Measurements from ENCODE around the gene PRPF6. TPM values are rescaled to one million over a fixed set of nuclear protein-coding genes. Genes with fewer than 3 reads are reported as not detected.

Gene PRPF6
- total and polyA plus RNA-seq, 2 of the 13 experiments (the other 11 are each of a cell fraction or from before 2014, with no cell fraction given) = 63.7 to 101 TPM

DNA sequence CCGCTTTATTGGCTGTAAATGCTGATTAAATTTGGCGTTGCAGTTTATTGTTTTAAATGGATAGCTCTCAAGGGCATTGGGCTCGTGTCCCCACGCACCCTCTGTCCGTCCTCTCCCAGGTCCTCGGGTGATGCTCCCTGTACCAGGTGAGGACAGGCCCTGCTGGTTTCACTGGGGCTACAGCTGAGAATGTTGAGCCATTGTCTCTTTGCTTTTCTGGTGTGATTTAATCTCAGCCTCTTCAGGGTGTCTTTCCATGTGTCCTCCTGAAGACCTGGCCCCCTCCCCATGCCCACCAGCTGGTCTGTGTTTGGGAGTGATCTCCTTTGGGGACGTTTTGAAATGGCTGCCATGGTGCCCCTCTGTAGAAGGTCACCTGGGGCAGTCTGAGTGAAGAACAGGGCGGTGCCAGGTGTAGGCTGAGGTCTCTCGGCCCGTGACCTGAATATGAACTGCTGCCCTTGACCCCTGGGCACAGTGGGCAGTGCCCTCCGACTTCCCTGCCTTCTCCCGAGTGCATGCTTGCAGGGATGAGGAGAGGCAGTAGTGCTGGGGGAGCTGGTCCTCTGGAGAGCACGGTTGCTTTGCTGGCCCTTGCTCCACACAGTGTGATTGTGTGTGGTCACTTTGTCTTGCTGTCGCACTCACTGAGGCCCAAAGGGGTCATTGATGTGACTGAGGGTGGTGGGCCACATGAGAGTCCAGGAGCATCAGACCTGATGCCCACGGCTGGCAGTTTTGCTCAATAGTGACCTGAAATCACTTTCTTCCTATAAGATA is 42.6 kb downstream of the PRPF6 start (continued):
- TF ChIP-seq MED8 (CRISPR knock-in tag; IDR thresholded peaks at IDR 0.05; ENCODE audit: insufficient replicate concordance) = peak; percentile 75
- TF ChIP-seq CEBPB (IDR thresholded peaks at IDR 0.05; ENCODE audit: borderline replicate concordance, low read depth, low read length) = no peak
- TF ChIP-seq SAFB2 (CRISPR knock-in tag; IDR thresholded peaks at IDR 0.05; ENCODE audit: borderline replicate concordance, low read depth) = no peak
- no peak for TF ChIP-seq ARID2 (CRISPR knock-in tag; IDR thresholded peaks at IDR 0.05; ENCODE audit: borderline replicate concordance)
- no peak for TF ChIP-seq ZBTB37 (CRISPR knock-in tag; IDR thresholded peaks at IDR 0.05)
- TF ChIP-seq ATF7 (IDR thresholded peaks at IDR 0.05) = no peak
- no peak; the same call in 1 of the 2 replicates for TF ChIP-seq ATF7 (CRISPR knock-in tag; IDR thresholded peaks at IDR 0.05)
- TF ChIP-seq PRPF4 (IDR thresholded peaks at IDR 0.05; ENCODE audit: low read depth, low read length, poor library complexity, severe bottlenecking) = no peak
- no peak for TF ChIP-seq MEIS1 (CRISPR knock-in tag; IDR thresholded peaks at IDR 0.05; ENCODE audit: borderline replicate concordance)
- TF ChIP-seq ATRX (CRISPR knock-in tag; IDR thresholded peaks at IDR 0.05; ENCODE audit: borderline replicate concordance) = 0 out of 2 replicates have a peak, but pooled peaks have one; percentile 44
- TF ChIP-seq ZNF10 (CRISPR knock-in tag; IDR thresholded peaks at IDR 0.05; ENCODE audit: borderline replicate concordance, low read depth) = no peak
- TF ChIP-seq, protein P1, sequence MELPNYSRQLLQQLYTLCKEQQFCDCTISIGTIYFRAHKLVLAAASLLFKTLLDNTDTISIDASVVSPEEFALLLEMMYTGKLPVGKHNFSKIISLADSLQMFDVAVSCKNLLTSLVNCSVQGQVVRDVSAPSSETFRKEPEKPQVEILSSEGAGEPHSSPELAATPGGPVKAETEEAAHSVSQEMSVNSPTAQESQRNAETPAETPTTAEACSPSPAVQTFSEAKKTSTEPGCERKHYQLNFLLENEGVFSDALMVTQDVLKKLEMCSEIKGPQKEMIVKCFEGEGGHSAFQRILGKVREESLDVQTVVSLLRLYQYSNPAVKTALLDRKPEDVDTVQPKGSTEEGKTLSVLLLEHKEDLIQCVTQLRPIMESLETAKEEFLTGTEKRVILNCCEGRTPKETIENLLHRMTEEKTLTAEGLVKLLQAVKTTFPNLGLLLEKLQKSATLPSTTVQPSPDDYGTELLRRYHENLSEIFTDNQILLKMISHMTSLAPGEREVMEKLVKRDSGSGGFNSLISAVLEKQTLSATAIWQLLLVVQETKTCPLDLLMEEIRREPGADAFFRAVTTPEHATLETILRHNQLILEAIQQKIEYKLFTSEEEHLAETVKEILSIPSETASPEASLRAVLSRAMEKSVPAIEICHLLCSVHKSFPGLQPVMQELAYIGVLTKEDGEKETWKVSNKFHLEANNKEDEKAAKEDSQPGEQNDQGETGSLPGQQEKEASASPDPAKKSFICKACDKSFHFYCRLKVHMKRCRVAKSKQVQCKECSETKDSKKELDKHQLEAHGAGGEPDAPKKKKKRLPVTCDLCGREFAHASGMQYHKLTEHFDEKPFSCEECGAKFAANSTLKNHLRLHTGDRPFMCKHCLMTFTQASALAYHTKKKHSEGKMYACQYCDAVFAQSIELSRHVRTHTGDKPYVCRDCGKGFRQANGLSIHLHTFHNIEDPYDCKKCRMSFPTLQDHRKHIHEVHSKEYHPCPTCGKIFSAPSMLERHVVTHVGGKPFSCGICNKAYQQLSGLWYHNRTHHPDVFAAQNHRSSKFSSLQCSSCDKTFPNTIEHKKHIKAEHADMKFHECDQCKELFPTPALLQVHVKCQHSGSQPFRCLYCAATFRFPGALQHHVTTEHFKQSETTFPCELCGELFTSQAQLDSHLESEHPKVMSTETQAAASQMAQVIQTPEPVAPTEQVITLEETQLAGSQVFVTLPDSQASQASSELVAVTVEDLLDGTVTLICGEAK (IDR thresholded peaks at IDR 0.05) = no peak
- TF ChIP-seq, protein P1 (CRISPR knock-in tag; IDR thresholded peaks at IDR 0.05) = 0 out of 2 replicates have a peak, but pooled peaks have one; percentile 40
- TF ChIP-seq ZNF792 (CRISPR knock-in tag; IDR thresholded peaks at IDR 0.05) = no peak
- no peak for TF ChIP-seq ADNP (CRISPR knock-in tag; IDR thresholded peaks at IDR 0.05)
- TF ChIP-seq SIN3A (IDR thresholded peaks at IDR 0.05; ENCODE audit: borderline replicate concordance, low read depth, low read length) = no peak
- no peak for TF ChIP-seq TRAFD1 (CRISPR knock-in tag; IDR thresholded peaks at IDR 0.05; ENCODE audit: borderline replicate concordance)
- TF ChIP-seq ZNF7 (CRISPR knock-in tag; IDR thresholded peaks at IDR 0.05) = no peak

All from HepG2 (cell line).